Activated CD8-positive, alpha-beta memory T cell treated with anti-CD3 and anti-CD28 coated beads for 1 hour (primary cell): ENCODE measurements around the gene IGLL5.
"Not testable (repeated sequence)": the region's sequence is repeated elsewhere in the genome, so short reads cannot be mapped to it uniquely, and the experiment has no call there.

Source experiments
- DNase-seq, 2 donors: peaks; one replicate each; pipeline ENCODE4 v3.0.0-alpha.2; 2020; ENCODE audit warnings: low read depth in 1 of 2; ENCODE audit errors: extremely low read depth in 1 of 2

Gene IGLL5

GRCh38 chr22:22884010-22884887 lies 3.4 kb upstream of the IGLL5 start:
- DNase-seq, result peak; percentile 32 to 33

- DNase-seq, result no peak
Measured at GRCh38 chr22:22884888-22885840, 2.5 kb upstream of the IGLL5 start.

- no peak for DNase-seq
Measured at GRCh38 chr22:22886546-22886945, 1.1 kb upstream of the IGLL5 start.

DNA sequence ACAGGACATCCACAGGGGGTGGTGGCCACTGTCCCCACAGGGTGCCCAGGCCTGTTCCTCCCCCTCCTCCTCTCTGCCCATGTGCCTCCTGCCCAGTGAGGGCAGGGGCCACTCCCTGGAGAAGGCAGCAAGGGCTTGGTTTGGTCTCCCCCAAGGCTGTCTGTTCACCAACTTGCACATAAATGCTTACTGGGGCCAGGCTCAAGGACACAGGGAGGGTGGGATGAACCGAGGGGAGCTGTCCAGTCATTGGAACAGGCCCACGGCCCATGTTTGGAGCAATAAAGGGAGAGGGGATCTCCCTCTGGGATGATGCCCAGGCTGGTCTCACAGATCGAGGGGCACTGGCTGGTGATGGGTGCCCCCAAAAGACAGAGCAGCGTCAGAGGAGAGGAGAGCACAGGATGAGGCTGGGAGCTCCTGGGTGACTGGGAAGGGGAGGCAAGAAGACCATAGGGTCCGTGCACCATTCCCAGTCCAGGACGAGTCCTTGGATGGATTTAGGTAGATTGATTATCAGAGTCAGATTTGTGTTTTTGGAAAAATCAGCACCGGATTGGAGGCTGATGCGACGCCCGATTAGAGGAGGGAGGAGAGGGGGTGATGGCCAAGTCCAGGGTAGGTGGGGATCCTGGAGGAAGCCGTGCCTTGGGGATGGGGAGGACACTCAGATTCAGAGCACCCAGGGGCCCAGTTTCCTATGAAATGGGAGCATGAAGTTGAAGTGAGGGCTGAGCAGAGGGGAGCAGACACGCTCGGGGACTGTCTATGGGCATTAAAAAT lies 1.1 kb downstream of the IGLL5 start:
- no peak for DNase-seq

GRCh38 chr22:22890085-22890484 lies 2.5 kb downstream of the IGLL5 start:
- no peak for DNase-seq

- no peak for DNase-seq
Measured at GRCh38 chr22:22891139-22891621, 3.6 kb downstream of the IGLL5 start.

DNA sequence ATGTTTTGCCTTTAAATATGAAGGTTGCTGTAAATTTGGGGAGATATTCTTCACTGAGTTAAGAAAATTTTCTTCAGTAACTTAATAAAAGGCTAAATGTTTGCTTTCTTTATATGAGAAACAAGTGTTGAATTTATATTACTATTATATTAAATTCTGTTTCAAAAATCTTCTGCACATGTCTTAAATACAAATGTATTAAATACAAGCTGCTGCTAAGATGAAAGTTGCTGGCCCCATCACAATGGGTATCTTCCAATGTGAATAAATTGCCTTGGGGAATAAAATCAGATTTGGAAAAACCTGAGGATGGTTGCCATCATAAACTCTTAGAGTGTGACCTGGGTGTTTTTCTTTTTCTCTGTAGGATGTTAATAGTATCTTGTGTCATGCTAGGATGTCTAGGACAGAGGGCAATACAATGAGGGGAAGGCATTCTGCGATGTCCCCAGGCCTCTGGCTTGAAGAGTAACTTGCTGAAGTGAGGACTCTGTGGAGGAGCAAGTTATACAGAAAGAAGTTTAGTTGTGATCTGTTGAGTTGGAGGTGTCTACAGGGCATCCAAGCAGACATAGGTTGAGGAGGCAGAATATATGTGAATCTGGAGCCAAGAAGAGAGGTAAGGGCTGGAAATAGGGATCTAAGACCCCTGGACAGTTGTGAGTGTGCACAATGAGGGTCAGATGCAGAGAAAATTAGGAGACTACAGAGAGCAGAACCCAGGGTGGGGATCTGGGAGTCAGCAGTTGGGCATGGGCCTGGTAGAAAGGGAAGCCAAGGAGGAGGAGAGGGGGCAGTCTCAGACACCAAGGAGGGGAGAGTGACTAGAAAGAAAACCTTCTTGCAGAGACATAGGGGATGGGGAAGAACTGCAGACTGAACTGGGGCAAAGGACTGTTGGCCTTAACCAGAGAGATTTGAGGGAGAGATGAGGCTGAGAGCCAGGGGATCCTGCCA lies 4.8 kb downstream of the IGLL5 start:
- no peak for DNase-seq

DNA sequence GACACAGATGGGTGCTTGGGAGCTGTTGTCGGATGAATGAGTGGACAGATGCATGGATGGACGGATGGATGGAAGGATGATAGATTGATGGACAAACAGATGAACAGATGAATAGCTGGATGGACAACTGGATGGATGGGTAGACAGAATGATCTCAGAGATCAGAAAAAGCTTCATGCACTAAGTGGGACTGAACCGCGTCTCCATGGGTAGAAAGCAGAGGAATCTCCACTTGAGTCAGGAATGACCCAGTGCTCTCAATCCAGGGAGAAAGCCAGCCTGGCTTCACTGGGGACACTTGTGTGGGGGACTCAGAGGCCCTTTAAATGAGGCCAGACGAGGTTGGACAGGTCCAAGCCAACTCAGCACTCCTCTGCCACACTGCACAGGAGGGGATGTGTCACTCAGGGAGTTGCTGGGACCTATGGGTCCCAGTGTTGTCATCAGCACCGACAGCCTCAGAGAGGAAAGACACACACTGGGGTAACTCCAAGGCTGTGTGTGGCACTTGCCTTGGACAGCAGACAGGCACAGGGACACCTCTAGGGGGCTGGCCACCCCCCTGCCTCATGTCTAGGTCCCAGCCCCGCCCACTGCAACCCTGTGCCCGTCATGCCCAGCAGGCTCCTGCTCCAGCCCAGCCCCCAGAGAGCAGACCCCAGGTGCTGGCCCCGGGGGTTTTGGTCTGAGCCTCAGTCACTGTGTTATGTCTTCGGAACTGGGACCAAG lies 5.6 kb downstream of the IGLL5 start:
- DNase-seq, result no peak

DNA sequence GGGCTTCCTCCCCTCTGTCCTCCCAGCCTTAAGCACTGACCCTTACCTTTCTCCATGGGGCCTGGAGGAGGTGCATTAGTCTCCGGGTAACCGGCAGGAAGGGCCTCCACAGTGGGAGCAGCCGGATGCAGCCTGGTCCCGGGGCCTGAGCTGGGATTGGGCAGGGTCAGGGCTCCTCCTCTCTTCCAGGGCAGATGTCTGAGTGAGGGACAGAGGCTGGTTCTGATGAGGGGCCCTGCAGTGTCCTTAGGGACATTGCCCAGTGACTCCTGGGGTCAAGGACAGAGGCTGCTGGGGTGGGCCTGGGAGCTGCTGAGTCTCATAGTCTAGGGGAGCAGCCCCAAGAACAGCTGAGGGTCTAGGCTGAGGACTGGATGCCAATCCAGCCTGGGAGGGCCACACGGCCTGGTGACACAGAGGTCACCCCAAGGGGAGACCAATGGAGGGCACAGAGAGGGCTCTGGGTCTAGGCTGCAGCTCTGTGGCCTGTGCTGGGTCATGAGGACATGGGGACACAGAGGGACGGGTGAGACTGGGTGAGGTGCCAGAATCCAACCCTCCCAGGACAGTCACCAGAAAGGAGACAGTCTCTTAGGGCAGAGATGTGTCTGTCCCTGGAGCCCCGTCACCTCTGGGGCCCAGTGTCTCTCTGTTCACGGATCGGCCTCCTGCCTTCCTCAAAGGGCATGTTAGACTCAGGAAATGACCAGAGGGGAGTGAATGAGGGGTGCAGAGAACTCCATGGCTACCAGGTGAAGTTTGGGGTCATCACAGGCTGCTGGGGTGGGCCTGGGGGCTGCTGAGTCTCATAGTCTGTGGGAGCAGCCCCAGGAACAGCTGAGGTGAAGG lies 6.5 kb downstream of the IGLL5 start:
- DNase-seq, result no peak

GRCh38 chr22:22894740-22895731 lies 7.4 kb downstream of the IGLL5 start:
- no peak for DNase-seq

- no peak for DNase-seq
Measured at GRCh38 chr22:22895776-22896445, 8.3 kb downstream of the IGLL5 start.

DNA sequence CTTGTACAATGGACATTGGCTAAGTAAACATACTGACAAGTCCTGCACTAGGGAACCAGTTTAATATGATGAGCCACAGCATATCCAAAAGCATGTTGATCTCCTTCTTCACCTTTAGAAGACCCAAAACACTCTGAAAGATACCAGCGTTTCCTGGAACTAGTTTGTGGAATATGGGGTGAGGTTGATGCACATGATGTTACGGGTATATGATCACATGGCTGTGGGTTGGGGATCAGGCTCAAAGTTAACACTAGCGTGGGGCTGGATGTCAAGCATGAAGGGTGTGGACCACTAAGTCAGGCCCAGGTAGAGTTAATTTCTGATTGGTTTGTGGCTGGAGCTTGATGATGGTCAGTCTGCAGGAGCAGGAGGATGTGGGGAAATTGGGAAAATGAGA lies 9.0 kb downstream of the IGLL5 start:
- no peak for DNase-seq

- no peak for DNase-seq
Measured at GRCh38 chr22:22897091-22897490, 9.5 kb downstream of the IGLL5 start.

GRCh38 chr22:22897947-22898346 lies 10.3 kb downstream of the IGLL5 start:
- no peak for DNase-seq

DNA sequence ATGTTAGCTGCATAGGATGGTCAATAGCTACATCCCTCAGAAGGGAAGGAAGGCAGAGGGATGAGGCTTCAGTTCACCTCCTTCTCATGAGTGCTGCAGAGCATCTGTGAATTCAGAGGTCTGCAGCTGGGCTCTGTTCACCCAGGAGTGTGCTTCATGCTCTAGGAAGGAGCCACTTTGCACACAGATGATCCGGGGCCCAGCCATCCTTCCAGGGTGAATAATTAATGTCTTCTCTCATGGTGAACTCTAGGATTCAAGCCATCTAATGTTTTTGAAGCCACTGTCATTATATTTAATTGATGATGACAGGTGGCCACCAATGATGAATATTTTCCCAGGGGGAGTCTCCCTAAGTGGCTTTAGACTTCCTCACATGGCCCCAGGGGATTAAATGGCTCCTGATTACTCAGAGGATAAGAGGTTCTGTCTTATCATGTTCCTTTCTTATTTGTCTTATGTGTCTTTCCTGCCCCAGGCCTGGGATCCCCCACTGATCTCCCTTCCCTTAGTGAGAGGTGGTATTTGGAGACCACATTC lies 10.9 kb downstream of the IGLL5 start:
- not testable (repeated sequence) for DNase-seq
